Neural crest cell (in vitro differentiated cells): ENCODE data around the gene GSG1. TPM values are rescaled to one million over a fixed set of nuclear protein-coding genes. Genes with fewer than 3 reads are reported as not detected.
A peak's percentile ranks its signal among the peaks of the same experiment; 100 is the strongest.

Experiments used
- DNase-seq: peaks from one replicate; pipeline ENCODE4 v3.0.0; 2021; ENCODE audit warnings: low read depth, mixed read lengths, low spot score
- H3K27ac Mint-ChIP-seq: one replicate; pipeline ENCODE4 v1.8.0; 2021; ENCODE audit warnings: mild to moderate bottlenecking, mixed read lengths; ENCODE audit not compliant: unreplicated experiment
- H3K27me3 Mint-ChIP-seq: 2 replicates; pipeline ENCODE4 v1.8.0; 2021; ENCODE audit warnings: low read depth, mild to moderate bottlenecking, mixed read lengths
- H3K36me3 Mint-ChIP-seq: 2 replicates; pipeline ENCODE4 v1.8.0; 2021; ENCODE audit warnings: low read depth, mild to moderate bottlenecking, mixed read lengths
- H3K4me1 Mint-ChIP-seq: 2 replicates; pipeline ENCODE4 v1.8.0; 2021; ENCODE audit warnings: mixed read lengths
- H3K4me3 Mint-ChIP-seq: one replicate; pipeline ENCODE4 v1.8.0; 2021; ENCODE audit warnings: mild to moderate bottlenecking, mixed read lengths
- H3K9me3 Mint-ChIP-seq: 2 replicates; pipeline ENCODE4 v1.8.0; 2021; ENCODE audit warnings: mixed read lengths
- long read RNA-seq: library from polyadenylated mRNA; unstranded; transcript quantifications from one replicate; pipeline ENCODE4 v2.0.0, GENCODE V29; 2020
- total RNA-seq: library from RNA; stranded (reverse); gene quantifications from 2 replicates; pipeline ENCODE4 v1.2.1, GENCODE V29; 2021
- TF ChIP-seq, protein P1 (sequence below): fragments of 200-600 bp; sonication (generic); conservative IDR thresholded peaks from 2 replicates; pipeline ENCODE4 v1.5.0; 2021; ENCODE audit warnings: antibody characterized with exemption, mild to moderate bottlenecking

GSG1 gene
- total RNA-seq, result not detected in 2 replicates
- long read RNA-seq, result 0 reads

DNA sequence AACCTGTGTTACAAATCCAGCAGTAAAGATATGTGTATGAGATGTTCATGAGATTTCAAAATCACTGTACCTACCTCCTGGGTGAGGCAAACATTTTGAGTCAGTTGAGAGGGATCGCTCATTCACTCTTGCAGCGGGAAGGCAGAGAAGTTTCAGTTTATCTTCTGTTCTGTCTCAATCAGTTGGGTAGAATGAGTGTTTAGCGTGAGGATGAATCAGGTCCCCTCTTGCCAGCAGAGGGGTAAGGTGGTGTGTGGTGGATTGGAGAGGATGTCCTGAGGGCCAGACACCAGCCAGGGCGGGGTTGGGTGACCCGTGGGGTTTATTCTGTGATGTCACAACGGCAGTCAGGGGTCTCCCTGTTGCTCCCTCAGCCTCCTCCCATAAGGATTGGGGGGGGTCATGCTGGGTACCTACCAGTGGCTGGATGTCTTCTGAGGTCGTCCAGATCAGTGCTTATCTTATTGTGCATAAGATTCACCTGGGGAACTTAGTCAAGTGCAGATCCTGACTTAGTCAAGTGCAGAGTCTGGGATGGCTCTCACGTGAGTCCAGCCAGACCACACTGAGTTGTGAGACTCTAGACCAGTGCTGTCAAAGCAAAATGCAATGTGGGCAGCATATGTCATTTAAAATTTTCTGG is at the start of gene GSG1:
TSS of gene GSG1 (minus strand) at position 277 of the 643 bp plus-strand sequence. CDS start at position 122, 155 bp downstream.
- H3K27me3 Mint-ChIP-seq, result peaks cover 2% of the 10 kb centered on the region
- no peak for DNase-seq
- H3K4me1 Mint-ChIP-seq, result peaks cover 33% of the 10 kb centered on the region
- TF ChIP-seq, protein P1, sequence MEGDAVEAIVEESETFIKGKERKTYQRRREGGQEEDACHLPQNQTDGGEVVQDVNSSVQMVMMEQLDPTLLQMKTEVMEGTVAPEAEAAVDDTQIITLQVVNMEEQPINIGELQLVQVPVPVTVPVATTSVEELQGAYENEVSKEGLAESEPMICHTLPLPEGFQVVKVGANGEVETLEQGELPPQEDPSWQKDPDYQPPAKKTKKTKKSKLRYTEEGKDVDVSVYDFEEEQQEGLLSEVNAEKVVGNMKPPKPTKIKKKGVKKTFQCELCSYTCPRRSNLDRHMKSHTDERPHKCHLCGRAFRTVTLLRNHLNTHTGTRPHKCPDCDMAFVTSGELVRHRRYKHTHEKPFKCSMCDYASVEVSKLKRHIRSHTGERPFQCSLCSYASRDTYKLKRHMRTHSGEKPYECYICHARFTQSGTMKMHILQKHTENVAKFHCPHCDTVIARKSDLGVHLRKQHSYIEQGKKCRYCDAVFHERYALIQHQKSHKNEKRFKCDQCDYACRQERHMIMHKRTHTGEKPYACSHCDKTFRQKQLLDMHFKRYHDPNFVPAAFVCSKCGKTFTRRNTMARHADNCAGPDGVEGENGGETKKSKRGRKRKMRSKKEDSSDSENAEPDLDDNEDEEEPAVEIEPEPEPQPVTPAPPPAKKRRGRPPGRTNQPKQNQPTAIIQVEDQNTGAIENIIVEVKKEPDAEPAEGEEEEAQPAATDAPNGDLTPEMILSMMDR, result no peak
- H3K4me3 Mint-ChIP-seq, result peak within 1 kb of the TSS; percentile 66
- H3K36me3 Mint-ChIP-seq, result no peaks in the 10 kb centered on the region
- H3K27ac Mint-ChIP-seq, result no peak within 1 kb of the TSS
- peaks cover 6% of the 10 kb centered on the region for H3K9me3 Mint-ChIP-seq

GRCh38 chr12:13153180-13153579 is 49.7 kb upstream of the GSG1 start:
- Mint-ChIP-seq H3K9me3 (peaks cover 13% of the 10 kb centered on the region), H3K4me3 (no peak overlapping the region), H3K4me1 (no peaks in the 10 kb centered on the region), H3K36me3 (no peaks in the 10 kb centered on the region), H3K27me3 (no peaks in the 10 kb centered on the region), H3K27ac (no peak overlapping the region)
- TF ChIP-seq, protein P1, result no peak
- no peak for DNase-seq

DNA sequence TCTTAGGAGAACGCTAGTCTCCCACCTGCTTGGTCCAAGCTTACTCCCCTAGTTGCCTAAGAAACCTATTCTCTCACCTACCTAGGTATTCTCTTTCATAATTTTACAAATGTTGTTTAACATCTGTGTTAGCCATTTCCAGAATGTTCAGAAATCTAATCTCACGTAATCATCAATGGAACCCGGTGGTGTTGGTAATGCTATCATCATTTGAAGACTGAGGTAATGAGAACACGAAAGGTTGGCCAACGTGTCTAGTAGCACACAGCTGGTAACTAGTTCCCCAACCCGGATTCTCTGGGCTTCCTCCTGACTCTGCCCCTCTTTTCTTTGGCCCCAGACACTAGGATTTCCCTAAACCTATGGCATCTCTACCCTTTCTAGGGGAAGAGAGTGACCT is 49.3 kb upstream of the GSG1 start:
- Mint-ChIP-seq H3K27ac (no peak overlapping the region), H3K4me3 (no peak overlapping the region), H3K4me1 (no peaks in the 10 kb centered on the region), H3K27me3 (no peaks in the 10 kb centered on the region), H3K9me3 (peaks cover 13% of the 10 kb centered on the region), H3K36me3 (no peaks in the 10 kb centered on the region)
- no peak for DNase-seq
- TF ChIP-seq, protein P1, result no peak

GRCh38 chr12:13152281-13152680 is 48.8 kb upstream of the GSG1 start:
- TF ChIP-seq, protein P1, result no peak
- no peaks in the 10 kb centered on the region for H3K27me3 Mint-ChIP-seq
- no peak overlapping the region for H3K4me3 Mint-ChIP-seq
- DNase-seq, result no peak
- H3K9me3 Mint-ChIP-seq, result peaks cover 13% of the 10 kb centered on the region
- H3K4me1 Mint-ChIP-seq, result no peaks in the 10 kb centered on the region
- H3K36me3 Mint-ChIP-seq, result no peaks in the 10 kb centered on the region
- H3K27ac Mint-ChIP-seq, result no peak overlapping the region

GRCh38 chr12:13149411-13149810 is 45.9 kb upstream of the GSG1 start:
- H3K36me3 Mint-ChIP-seq, result no peaks in the 10 kb centered on the region
- no peak for DNase-seq

More at GRCh38 chr12:13149411-13149810, 45.9 kb upstream of the GSG1 start:
- Mint-ChIP-seq H3K27ac (no peak overlapping the region), H3K4me3 (no peak overlapping the region), H3K4me1 (no peaks in the 10 kb centered on the region), H3K9me3 (peaks cover 13% of the 10 kb centered on the region), H3K27me3 (peaks cover 10% of the 10 kb centered on the region)
- TF ChIP-seq, protein P1, result no peak
